GM19463 (cell line): ENCODE results near the gene BBOX1.

Experiments
- ATAC-seq: cut with Tn5 transposase; IDR thresholded peaks from one replicate; pipeline ENCODE4 v1.9.1; 2021; ENCODE audit warnings: mild to moderate bottlenecking, moderate library complexity; ENCODE audit not compliant: unreplicated experiment

Gene BBOX1

DNA sequence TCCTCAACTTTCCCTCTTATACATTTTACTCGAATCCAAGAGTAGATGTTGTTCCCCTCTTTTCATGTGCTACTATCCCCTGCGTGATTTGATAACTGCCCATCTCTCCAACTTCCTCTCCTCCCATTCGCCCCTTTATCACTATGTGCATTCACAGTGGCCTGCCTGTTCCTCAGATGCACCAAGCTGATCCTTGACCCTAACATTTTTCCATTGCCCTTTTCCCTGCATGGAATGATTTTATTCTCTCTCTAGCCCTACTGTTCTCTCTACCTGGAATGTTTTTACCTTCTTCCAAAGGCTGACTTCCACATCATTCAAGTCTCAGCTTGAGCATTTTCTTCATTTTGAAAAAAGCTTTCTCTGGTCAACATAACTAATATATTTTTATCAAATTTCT, 15.8 kb upstream of the BBOX1 start:
- ATAC-seq: no peak

DNA sequence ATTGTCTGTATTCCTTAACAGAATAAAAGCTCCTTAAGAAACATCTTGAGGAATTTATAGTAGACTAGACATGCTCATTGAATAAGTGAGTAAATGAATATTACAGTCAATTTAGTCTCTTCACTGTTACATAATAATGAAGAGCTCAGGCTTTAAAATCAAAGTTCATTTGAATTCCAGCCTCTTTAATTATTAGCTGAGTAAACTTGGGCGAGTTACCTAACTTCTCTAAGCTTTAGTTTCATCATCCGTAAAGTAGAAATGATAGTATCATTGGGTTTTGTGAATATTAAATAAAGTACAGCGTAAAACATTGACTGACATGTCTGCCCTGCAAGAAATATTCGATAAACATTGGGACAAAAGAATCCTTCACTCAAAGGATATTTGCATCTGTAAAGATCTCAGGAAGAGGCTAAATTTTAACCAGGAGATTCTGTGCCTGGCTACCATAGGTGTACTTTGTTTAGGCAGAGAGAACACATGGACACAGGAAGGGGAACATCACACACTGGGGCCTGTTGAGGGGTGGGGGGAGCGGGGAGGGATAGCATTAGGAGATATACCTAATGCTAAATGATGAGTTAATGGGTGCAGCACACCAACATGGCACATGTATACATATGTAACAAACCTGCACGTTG, 15.2 kb upstream of the BBOX1 start:
- no peak for ATAC-seq

GRCh38 chr11:27025957-27026733, 14.5 kb upstream of the BBOX1 start:
- no peak for ATAC-seq

DNA sequence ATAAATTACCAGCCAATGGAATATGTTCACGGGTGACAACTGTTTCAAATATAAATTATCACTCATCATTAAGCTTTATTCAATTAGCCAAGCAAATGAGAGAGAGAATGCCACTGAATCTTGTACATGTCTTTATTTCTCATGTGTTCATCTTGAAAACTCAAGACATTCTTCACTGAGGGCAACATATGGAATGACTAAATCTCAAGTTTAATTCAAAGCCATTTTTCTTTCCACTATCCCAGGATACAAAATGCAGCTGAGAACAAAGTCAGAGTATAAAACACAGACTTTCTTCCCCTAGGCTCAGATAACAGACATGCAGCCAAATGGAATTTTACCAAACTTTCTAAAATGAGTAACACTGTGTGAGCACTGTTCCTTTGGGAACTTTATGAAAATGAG, 12.1 kb upstream of the BBOX1 start:
- ATAC-seq: no peak

DNA sequence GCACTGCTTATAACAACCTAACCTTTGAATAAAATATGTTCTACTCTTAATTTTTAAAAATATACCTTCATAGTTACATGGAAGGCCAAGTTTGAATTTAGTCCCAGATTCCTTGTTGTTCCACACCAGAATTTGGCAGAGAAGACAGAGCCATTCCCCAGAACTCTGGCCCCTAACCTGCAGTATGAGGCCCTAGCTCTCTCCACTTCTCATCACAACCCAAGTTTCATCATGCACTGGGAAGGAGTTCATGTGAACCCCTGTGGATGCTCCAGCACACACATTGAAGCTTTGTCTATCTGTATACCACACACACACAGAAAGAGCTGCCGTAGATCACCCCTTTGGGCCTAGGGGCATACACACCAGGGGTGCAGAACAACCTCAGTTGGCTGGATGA, 10.6 kb upstream of the BBOX1 start:
- ATAC-seq: no peak

DNA sequence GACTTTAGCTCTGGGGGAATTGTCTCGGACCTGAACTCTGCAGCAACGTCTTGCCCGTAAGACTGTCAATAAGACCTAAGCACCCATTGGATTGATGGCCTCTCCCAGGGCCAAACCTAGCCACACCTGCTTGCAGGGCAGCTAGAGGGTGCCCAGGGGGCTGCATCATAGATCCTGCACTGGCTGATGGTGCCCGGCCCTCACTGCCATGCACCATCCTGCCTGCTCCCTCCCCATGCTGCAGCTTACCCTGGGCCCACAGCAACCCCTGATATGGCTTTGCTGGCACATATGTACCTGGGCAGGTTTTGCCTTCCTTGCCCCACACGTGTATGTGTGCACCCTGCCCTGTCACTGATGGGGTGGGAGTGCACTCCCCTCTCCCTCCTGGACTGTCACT, 8.9 kb upstream of the BBOX1 start:
- no peak for ATAC-seq

- no peak for ATAC-seq
Measured at GRCh38 chr11:27039873-27040272, 742 bp upstream of the BBOX1 start.

DNA sequence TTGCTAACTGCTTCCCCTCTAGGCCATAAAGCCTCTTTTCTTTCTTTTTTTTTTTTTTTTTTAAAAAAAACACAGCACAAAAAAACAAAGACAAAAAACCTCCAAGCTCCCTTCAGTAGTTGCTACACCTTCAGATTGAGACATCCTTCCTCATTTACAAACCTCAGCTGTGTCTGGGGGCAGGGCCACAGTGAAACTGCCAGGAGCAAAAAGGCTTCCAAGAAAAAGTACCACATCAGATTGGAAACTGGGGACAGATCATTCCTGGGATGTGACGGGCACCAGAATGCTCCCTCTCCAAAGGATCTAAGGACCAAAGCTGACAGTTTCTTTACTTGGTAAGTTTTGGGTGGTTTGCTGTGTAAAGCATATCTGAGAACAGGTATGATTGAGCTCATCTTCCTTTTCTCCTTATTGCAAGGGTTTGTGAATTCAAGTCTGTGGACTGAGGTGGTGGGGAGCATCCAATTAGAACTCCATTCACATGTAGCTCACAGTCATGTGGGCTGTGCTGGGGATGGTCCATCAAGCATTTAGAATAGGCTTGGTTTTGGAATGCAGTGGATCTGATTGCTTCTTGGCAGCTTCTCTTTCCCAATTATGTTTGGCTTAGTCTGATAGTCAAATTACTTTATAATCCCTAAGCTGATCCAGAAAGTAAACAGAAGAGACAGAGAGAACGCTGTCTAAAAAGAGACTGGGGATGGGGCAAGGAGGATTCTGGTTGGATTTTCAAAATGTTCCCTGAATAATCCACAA, 705 bp downstream of the BBOX1 start:
- ATAC-seq: no peak

- ATAC-seq: no peak
Measured at GRCh38 chr11:27046956-27047355, 6.3 kb downstream of the BBOX1 start.

DNA sequence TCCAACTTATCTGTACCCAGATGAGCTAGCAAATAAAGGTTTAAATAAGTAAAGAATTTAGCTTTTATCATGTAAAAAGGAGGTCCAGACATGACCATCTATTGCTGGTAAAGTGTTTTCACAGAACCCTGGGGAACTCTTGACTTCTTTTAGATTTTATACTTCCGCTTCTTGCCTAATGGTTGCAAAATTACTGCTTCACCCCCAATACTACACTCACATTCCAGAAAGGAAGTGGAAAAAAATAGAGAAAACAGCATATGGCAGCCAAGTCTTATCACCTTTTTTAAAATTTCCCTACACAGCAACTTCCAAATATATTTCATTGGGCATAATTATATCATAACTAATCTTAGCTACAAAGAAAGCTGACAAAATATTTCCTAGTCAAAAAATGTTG, 12.1 kb downstream of the BBOX1 start:
- ATAC-seq: no peak

DNA sequence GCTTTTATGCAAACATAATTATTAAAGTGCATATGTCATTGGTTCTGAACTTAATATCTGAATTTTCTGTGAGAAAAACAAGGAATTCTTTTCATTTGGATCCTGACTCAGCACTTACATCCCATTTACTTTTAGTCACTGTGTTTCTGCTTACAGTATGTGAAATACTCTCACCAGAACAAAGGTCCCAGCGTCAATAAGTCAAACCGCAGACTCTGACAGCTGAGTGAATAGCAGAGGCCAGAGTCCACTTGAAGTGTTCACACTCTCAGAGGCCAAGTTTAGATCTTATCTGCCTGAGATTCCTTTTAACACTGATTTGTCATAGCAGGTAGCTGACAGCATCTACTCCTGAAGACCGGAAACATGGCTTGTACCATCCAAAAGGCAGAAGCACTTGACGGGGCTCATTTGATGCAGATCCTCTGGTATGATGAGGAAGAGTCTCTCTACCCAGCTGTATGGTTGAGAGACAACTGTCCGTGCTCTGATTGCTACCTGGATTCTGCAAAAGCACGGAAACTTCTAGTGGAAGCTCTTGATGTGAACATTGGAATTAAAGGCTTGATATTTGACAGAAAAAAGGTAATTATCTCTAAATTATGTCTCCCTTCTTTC, 14.6 kb downstream of the BBOX1 start:
- ATAC-seq: no peak

- ATAC-seq: no peak
Measured at GRCh38 chr11:27057091-27057780, 16.6 kb downstream of the BBOX1 start.

- no peak for ATAC-seq
Measured at GRCh38 chr11:27058456-27058855, 17.8 kb downstream of the BBOX1 start.

DNA sequence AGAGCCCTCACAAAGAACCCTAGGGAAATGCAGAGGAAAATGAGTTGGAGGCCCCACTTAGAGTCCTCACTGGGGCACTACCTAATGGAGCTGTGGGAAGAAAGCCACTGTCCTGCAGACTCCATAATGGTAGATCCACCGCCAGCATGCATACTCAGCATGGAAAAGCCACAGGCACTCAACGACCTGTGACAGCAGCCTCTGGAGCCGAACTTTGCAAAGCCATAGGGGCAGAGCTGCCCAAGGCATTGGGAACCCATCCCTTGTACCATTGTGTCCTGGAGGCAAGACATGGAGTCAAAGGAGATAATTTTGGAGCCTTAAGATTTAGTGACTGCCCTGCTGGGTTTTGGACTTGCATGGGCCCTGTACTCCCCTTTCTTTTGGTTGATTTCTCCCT, 18.8 kb downstream of the BBOX1 start:
- no peak for ATAC-seq

- ATAC-seq: no peak
Measured at GRCh38 chr11:27060816-27061460, 20.3 kb downstream of the BBOX1 start.

DNA sequence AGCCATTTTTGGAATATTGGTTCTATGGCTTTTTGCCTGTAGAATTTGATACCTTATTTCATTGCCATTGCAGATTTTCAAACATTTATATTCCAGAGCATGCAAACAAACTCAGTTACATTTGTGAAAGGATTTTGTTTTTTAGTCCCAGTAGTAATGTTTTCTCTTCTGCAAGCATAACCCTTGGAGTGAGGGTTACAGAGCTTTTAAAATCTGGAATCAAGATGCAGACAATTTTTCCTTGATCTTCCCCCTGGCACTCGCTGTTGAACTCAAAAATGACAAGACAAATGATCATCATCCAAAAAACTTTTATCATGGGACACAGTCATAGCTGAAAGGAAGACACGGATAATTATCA, 20.8 kb downstream of the BBOX1 start:
- ATAC-seq: no peak

GRCh38 chr11:27064086-27064485, 23.5 kb downstream of the BBOX1 start:
- ATAC-seq: no peak

DNA sequence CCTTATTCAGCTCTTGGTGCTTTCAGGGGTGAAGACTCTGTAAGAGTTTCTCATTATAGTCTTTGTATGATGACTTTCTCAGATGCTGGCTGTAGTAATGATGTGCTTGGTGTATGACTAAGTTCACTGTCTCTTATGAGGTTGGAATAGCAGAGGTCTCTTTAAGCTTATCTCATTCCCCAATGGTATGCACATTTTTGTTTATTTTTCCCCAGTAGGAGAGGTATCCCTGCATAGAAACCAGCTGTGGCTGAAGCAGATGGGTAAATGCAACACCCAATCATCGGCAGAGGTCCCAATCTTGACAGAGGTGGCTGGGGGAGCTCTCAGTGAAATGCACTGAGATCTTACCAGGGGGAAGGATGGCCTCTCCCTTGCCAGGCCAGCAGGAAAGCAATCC, 34.6 kb downstream of the BBOX1 start:
- ATAC-seq: no peak

DNA sequence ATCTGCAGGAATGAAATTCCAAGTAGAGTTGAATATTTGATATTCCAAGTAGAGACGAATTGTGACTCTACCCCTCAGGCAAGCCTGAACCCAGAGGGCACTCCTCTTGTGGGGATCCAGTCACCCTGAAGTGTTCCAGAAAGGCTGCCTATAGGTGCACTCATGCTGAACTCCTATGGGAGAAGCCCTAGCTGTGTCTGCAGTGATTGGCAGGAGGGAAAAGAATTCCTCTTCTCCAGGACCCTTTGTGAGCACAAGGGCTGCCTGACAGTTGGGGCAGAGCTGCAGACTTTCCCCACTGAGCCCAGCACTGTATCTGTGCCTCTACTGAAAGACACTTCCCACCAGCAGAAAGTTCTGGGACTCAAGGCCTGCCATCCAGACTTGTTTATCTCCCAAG, 35.0 kb downstream of the BBOX1 start:
- no peak for ATAC-seq

DNA sequence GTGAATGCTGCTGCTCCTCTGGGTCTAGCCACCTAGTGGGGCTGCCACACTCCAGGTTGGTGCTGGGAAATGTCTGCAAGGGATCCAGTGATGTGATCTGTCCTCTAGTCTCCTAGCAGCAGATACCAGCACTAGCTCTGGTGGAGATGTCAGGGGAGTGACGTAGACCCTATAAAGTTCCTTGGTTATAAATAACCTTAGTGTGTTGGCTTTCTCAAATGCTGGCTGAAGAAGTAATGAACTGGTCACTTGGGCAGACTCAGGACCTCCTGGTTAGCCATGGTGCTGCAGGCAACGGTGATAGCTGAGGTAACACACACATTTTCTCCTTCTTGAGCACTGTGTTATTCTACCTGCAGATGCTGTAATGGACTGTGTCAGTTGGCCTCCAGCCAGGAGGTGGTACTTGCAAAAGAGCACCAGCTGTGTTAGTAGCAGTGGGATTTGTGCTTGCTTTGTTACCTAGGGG, 35.5 kb downstream of the BBOX1 start:
- no peak for ATAC-seq
